22Rv1 (cell line): ENCODE results near the gene DUSP28.

Experiments used
- ZFX ChIP-seq: fragments of 450-650 bp; IDR thresholded peaks from 2 replicates; pipeline ENCODE4 v1.6.1; 2017; ENCODE audit warnings: antibody characterized with exemption, borderline replicate concordance
- TF ChIP-seq, protein P1 (sequence below): fragments of 450-650 bp; IDR thresholded peaks from 2 replicates; pipeline ENCODE4 v1.5.1; 2017; ENCODE audit warnings: mild to moderate bottlenecking

- TF ChIP-seq, protein P1, sequence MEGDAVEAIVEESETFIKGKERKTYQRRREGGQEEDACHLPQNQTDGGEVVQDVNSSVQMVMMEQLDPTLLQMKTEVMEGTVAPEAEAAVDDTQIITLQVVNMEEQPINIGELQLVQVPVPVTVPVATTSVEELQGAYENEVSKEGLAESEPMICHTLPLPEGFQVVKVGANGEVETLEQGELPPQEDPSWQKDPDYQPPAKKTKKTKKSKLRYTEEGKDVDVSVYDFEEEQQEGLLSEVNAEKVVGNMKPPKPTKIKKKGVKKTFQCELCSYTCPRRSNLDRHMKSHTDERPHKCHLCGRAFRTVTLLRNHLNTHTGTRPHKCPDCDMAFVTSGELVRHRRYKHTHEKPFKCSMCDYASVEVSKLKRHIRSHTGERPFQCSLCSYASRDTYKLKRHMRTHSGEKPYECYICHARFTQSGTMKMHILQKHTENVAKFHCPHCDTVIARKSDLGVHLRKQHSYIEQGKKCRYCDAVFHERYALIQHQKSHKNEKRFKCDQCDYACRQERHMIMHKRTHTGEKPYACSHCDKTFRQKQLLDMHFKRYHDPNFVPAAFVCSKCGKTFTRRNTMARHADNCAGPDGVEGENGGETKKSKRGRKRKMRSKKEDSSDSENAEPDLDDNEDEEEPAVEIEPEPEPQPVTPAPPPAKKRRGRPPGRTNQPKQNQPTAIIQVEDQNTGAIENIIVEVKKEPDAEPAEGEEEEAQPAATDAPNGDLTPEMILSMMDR = no peak
- no peak for TF ChIP-seq ZFX
Observed at GRCh38 chr2:240565333-240566202, 5.4 kb downstream of the DUSP28 start.
